Transverse colon (tissue), 3 donors: ENCODE measurements around the gene SEMA4D.

Experiments used
- EP300 ChIP-seq: sonication (generic); formaldehyde crosslinking; IDR thresholded peaks from one replicate; pipeline ENCODE4 v1.6.1; 2017; ENCODE audit warnings: antibody characterized with exemption, low read depth
- POLR2A ChIP-seq: fragments of 450-650 bp; IDR thresholded peaks from one replicate; pipeline ENCODE4 v1.6.1; 2016; ENCODE audit warnings: antibody characterized with exemption, mild to moderate bottlenecking, moderate library complexity
- POLR2AphosphoS5 ChIP-seq, 3 donors: sonication (generic); formaldehyde crosslinking; IDR thresholded peaks; one replicate each; pipeline ENCODE4 v1.6.1; 2016; ENCODE audit warnings: antibody characterized with exemption in 3 of 3

DNA sequence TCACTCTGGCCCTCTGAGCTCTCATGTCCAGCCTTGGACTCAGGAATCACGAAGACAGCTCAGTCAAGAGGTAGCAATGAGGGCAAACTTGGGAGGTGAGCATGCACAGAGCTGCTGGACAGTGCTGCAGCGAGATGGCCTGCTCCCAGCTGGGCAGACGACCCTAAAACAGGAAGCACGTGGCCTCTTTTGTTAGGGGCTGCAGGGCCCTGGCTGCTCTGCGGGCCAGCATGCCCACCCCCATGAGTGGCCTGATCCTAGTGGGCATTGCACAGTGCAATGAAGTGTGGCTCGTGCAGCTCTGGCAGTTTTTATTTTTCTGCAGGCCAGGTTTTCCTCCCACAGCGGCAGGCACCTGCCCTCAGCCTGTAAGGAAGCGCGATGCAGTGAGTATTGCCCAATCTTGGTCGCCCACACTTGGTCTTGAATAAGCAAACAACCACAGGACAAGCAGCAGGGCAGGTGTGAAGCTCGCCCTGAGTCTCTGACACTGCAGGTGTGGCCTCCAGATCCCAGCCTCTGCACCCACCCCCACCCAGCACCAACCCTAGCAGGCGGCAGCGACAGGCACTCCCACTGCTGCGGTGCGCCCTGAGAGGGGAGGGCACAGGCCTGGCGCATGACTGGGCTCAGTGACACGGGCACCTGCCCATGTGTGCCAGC is 60.8 kb downstream of the SEMA4D start:
- TF ChIP-seq EP300 = no peak
- peak in 2 of 3 donors; percentile 28 to 31 for TF ChIP-seq POLR2AphosphoS5 (IDR thresholded peaks at IDR 0.05)
- no peak for TF ChIP-seq POLR2A
